ENCODE measurements around the gene CD82. TPM values are rescaled to one million over a fixed set of nuclear protein-coding genes. Genes with fewer than 3 reads are reported as not detected.
A peak's percentile ranks its signal among the peaks of the same experiment; 100 is the strongest.

CD82 gene, protein sequence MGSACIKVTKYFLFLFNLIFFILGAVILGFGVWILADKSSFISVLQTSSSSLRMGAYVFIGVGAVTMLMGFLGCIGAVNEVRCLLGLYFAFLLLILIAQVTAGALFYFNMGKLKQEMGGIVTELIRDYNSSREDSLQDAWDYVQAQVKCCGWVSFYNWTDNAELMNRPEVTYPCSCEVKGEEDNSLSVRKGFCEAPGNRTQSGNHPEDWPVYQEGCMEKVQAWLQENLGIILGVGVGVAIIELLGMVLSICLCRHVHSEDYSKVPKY
- total RNA-seq: 10.6 and 14.9 TPM in 2 replicates

- DNase-seq (ENCODE audit: low read depth in 2 of 2): peak; percentile 90 to 99
Measured at GRCh38 chr11:44565211-44565952, at the start of gene CD82. TSS of gene CD82 (plus strand) at chr11:44565663. CDS start at chr11:44594663, 29,000 bp downstream.

GRCh38 chr11:44516688-44517507, 48.6 kb upstream of the CD82 start:
- no peak for DNase-seq (ENCODE audit: low read depth in 2 of 2)

DNA sequence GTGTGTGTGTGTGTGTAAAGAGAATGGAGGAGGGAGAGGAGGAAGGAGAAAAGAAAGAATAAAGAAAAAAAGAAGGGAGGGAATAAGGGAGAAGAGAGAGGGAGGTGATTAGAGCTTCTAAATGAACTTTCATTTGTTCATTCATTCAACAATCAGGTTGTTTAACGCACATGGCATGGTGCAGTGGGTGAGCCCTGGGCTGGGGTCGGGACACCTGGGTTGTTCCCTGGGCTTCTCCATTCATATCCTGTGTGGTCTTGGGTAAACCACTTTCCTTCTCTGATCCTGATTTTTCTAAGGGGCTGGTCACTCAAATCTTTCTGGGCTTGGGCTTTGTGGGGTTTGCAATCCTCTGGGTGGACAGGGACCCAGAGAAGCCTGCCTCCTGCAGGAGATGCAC, 47.9 kb upstream of the CD82 start:
- DNase-seq (ENCODE audit: low read depth in 2 of 2): no peak

DNA sequence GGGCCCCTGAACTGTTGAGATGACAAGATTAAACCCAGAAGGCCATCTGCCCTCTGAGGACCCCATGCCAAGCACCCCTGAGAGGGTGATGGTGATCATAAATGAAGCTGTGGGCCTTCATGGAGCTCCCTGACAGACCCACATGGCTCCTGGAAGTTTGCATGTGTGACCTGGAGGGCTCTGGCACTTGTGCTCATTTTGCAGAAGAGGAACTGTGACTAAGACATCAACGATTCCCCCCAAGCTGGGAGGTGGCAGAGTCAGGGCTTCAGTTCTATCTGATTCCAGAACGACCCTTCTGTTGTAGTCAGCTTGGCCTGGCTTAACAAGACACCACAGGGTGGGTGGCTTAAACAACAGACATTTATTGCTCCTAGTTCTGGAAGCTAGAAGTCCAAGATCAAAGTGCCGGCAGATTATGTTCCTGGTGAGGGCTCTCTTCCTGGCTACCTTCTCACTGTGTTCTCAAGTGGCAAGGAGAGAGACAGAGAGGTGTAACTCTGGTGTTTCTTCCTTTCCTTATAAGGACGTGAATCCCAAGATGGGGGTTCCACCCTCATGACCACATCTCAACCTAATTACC, 46.4 kb upstream of the CD82 start:
- DNase-seq (ENCODE audit: low read depth in 2 of 2): no peak

DNA sequence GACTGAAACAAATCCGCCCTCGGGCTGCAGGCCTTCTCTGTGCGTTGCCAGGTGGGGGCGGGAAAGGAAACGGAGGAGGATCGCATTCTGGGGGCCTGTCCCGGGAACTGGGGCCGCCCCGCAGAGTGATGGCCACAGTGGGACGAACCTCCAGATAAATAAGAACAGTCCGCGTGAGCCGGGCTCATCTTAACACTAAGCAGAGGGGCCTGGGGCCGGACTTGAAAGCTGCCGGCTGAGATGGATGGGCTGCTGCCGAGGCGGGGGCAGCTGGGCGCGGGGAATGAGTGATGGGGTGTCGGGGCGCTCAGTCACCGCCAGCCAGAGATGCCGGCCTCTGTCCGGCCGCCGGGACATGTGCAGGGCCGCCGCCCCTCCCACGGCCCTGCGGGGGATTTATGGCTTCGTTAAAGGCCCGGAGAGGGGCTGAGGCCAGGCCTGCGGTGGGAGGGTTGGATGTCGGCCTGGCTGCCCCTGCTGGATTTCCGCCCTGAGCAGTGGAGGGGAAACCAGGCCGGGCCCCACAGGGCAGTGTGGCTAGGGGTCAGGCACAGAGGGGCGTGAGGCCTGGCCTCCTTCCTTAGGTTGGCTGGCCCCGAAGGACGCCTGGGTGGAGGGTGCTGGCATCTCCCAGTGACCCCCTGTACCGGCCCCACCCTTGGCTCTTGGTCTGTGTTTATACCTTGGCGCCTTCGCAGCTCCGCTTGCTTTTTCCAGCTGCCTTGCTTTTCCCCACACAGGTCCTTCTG, 45.3 kb upstream of the CD82 start:
- no peak for DNase-seq (ENCODE audit: low read depth in 2 of 2)

DNA sequence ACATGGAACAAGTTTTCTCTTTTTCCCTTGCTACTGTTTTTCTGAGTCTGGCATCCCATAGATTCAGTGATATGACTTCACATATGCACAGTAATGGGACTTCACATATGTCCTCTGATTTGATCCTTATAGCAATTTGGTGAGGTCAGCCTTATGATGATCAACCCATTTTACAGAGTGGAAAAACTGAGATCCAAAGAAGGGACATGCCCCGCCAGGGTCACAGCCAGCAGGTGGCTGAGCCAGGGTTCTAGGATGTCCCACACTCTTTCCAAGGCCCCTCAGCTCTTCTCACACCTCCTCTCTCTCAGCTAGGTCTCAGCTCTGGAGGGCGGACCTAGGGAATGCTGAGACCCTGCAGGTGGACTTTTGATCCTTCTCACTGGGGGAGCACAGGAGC, 44.3 kb upstream of the CD82 start:
- DNase-seq (ENCODE audit: low read depth in 2 of 2): no peak

DNA sequence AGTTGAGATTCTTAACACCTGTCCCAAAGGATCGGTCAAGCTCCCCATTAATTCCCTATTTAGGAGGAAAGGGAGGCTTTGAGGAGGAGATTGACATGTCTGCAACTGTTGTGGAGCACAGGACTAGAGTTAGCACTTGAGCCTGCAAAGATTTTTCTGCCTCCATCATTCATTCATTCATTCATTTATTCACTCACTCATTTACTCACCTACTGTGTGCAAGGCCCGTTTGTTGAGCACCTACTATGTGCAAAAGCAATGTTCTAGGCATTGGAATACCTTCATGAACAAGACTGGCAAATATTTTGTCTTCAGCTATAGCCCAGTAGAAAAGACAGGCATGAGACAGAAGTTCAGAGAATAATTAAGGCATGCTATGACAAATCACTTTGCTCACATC, 43.2 kb upstream of the CD82 start:
- no peak for DNase-seq (ENCODE audit: low read depth in 2 of 2)

DNA sequence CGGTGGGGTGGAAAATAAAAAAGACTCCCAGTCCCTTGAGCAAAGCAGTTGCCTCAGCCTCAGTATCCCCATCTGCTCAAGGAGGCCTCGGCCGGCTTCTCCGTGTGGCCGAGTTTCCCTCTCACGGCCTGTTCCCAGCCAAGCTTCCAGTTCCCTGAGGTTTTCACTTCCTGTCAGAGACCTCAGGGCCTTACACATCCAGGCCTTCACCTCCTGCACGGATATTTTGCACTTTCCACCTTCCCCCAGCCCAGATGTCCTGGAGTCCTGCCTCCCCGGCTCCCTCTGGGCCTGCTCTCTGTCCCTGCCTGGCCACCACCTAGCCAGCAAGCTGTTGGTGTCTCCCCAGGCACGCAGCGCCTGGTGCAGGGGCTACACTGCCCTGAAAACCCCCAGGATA, 41.1 kb upstream of the CD82 start:
- no peak for DNase-seq (ENCODE audit: low read depth in 2 of 2)

DNA sequence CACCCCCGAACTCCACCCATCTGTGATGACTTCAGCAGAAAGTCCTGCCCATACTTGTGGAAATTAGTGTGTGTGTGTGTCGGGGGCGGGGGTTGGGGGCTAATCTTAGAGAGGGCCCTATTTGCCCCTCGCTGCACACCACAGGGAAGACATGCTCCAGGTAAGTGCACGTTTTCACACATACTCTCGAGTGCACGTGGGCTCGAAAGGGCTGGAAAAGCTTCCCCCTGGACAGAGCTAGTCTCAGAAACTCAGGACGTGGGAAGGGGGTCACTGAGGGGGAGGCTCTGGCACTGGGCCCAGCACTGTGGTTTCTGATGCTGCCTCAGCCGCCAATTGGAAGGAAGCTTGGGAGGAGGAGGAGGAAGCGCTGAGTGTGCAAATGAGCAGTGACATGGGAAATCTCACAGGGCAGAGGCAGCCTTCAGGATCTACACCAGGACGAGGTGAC, 40.7 kb upstream of the CD82 start:
- no peak for DNase-seq (ENCODE audit: low read depth in 2 of 2)

GRCh38 chr11:44525473-44526252, 39.8 kb upstream of the CD82 start:
- DNase-seq (ENCODE audit: low read depth in 2 of 2): no peak

DNA sequence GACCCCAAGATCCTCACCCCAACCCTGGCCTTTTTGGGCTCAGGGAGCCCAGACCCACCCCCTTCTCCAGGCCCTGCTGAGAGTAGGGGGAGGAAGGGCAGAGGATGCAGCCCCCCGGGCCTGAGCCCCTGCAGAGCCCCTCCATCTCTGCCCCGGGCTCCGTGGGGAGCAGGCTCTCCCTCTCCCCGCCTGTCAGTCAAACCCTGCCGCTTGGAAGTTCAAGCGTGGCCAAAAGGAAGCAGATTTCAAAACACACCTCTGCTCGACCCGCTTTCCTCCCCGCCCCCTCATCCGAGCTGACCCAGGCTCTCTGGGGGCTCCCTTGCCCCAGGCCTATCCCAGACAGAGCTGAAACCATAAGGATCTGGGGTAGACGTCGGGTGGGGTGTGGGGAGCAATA, 39.0 kb upstream of the CD82 start:
- no peak for DNase-seq (ENCODE audit: low read depth in 2 of 2)

GRCh38 chr11:44527476-44527875, 38.0 kb upstream of the CD82 start:
- no peak for DNase-seq (ENCODE audit: low read depth in 2 of 2)

GRCh38 chr11:44528103-44528502, 37.4 kb upstream of the CD82 start:
- DNase-seq (ENCODE audit: low read depth in 2 of 2): no peak

DNA sequence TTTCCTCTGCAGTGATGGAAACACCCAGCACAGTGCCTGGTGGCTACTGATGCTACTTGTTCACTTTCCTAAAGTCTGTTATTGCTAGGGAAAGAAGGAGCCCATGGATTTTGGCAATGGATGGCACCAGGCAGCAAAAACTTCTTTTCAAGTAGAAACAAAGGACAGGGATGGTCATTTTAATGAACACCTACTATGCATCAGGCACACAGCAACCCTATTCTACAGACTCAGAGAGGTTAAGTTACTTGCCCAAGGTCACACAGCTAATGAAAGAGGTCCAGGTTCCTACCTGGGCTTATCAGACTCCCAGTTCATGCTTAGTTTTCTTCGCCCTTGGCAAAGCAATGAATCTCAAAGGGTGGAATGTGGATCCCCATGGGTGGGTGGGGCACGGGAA, 36.9 kb upstream of the CD82 start:
- DNase-seq (ENCODE audit: low read depth in 2 of 2): no peak

- no peak for DNase-seq (ENCODE audit: low read depth in 2 of 2)
Measured at GRCh38 chr11:44529895-44530412, 35.5 kb upstream of the CD82 start.

- DNase-seq (ENCODE audit: low read depth in 2 of 2): no peak
Measured at GRCh38 chr11:44530413-44531115, 34.9 kb upstream of the CD82 start.

- no peak for DNase-seq (ENCODE audit: low read depth in 2 of 2)
Measured at GRCh38 chr11:44531116-44531504, 34.4 kb upstream of the CD82 start.

DNA sequence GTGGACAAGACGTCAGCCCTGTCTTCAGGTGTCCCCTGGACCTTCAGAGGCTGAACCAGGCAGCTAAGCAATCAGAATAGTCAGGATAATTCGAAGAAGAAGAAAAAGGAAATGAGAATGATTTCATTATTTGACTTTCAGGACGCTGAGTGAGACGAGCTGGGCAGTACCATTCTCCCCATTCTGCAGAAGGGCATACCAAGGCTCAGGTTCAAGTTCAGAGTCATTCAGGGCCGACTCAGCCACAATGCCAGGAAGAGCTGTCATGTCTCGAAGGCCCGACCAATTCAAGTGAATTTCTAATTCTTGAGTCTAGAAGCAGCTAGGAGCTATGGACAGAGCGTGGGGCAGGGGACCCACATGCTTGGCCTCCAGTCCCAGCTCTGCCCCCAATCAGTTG, 33.8 kb upstream of the CD82 start:
- DNase-seq (ENCODE audit: low read depth in 2 of 2): no peak

- DNase-seq (ENCODE audit: low read depth in 2 of 2): no peak
Measured at GRCh38 chr11:44532809-44533208, 32.7 kb upstream of the CD82 start.
